CD4-positive, alpha-beta T cell treated with Interleukin-17A for 1 hour (primary cell): Measurements from ENCODE around the gene CADM1.

Source experiments
- DNase-seq: peaks from one replicate; pipeline ENCODE4 v3.0.0-alpha.2; 2020

CADM1 gene

DNA sequence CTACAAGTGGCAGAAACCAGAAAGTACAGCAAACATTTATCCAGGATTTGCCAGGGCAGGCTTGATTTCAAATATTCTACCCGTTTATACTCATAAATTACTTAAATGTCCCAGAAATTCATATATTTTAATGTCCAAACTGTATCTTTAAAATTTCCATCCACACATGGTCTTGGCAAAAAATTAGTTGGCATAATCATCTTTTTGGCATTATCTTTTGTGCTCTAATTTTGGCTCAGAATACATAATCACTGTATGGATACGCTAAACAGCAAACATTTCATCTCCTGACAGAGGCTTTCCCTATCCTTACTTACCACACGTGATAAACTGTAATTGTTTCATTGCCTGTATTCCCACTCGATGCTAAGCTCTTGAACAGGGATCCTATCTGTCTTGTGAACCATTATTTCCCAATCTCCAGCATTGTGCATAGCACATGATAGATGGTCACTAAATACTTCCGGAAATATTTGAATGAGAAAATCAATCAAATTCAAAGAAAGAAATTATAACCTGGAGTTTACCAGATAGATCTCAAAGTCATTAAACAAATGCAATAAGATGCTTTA is 64.2 kb downstream of the CADM1 start:
- no peak for DNase-seq

GRCh38 chr11:115439385-115439784 is 64.8 kb downstream of the CADM1 start:
- no peak for DNase-seq

GRCh38 chr11:115437902-115438575 is 66.2 kb downstream of the CADM1 start:
- no peak for DNase-seq

- DNase-seq: no peak
Observed at GRCh38 chr11:115430345-115430744, 73.9 kb downstream of the CADM1 start.

- no peak for DNase-seq
Observed at GRCh38 chr11:115428306-115428705, 75.9 kb downstream of the CADM1 start.

DNA sequence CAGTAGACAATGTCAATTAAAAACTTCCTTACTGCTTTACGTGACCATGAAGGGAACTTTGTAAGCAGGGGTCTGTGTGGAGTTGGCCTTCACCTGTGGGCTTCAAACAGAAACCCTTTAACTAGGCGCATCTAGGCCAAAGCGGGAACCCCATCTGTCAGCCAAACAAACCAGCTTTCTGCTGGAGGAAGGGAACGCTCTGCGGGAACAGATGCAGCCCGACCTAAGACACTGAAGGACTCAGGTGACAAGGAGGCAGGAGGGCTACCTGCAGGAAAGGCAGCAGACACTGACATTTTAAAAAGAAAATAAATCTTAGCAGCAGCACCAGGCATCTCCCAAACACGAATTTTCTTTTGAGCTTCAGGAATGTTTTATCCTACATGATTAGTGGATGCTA is 78.4 kb downstream of the CADM1 start:
- no peak for DNase-seq

- no peak for DNase-seq
Observed at GRCh38 chr11:115425250-115425649, 79.0 kb downstream of the CADM1 start.

DNA sequence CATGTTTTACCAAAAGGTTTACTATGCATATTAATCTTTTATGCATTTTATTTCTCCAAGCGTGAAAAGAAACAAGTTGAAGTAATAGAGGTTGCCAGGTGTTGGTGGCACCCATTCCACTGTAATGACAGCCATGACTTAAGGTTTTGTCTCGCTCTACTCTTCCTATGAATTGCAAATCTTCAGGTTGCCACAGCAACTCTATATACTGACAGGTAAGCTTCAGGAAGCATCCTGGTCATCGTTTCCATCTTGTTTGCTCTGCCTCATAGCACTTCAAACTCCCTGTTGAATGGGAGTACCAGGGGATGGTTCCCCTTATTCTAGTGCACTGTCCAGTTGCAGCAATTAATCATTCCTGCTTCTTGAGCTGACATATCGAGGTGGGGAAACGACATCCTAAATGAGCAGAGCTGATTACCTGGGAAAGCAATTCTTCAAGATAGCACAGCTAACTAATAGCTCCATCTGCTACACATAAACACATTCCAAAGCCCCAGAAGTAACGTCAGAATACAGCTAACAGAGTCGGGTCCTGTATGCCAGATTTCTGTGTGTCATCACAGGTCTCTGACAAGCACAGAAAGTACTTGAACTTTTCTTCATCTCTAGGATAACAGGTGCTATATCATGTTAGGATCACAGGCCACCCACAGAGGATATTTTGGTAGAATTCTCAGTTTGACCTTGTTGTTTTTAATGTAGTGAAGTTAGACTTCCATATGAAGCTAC is 80.3 kb downstream of the CADM1 start:
- no peak for DNase-seq

DNA sequence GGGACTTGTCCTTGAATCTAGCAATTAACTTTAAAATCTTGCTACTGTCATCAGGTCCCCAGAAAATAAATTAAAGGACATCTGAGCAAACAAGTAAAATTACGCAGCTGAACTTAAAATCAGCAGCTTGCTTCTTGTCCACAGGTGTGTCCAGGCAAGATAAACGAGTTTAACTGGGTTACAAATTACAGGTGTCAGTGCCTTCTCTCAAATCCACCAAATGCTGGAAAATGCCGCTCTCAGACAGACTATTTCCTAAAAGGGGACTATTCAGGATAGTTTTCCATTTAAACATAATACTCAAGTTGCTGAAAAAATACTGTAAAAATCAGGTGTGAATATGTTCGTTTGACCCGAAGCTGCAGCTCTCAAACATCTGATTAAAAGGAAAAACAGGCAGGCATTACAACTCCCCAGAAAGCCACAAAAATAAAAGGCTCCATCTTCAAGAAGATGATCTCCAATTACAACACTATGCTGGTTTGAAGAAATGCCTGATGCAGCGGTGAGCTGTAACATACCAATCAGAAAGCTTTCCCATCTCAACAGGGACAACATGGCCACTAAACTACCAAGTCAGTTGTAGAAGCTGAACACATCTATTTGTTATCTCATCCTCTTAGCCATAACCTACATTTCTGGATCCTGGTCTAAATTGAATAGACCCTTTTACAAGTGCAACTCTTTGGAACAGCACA is 82.1 kb downstream of the CADM1 start:
- DNase-seq: no peak

- no peak for DNase-seq
Observed at GRCh38 chr11:115421352-115421991, 82.7 kb downstream of the CADM1 start.

DNA sequence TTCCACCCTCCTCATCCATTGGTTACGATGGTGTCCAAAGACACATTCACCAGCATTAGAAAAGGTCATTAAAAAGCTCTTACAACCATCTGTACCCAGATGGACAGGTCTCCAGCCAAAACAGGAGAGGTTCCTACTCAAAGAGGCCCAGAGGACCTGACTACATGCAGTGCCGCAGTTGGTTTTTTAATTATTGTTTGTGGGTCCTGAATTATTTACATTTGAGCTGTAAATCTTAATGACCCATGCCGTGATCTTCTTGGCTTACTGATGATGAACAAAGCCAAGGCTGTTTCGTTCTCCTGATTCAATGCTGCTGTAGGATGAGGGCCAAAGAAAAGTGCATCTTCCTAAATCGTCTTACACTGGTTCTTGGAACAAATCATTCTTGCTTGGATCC is 83.7 kb downstream of the CADM1 start:
- no peak for DNase-seq

GRCh38 chr11:115418626-115419025 is 85.6 kb downstream of the CADM1 start:
- no peak for DNase-seq

DNA sequence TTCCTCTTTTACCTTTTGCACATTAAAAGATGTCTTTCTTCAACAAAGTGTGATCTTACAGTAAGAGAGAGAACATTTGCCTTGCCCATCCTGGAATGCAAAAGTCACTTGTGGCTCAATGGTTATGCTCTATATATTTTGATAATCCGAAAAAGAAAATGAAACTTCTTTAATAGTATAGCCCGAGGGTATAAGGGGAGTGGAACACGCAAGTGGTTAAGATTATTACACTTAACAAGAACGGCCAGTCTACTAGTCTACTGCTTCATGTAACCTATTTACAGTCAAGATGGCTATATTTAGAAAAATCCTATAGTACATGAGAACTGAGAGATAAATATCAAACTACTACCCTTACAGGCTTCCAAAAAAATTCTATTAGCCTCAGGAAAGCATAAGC is 86.1 kb downstream of the CADM1 start:
- DNase-seq: no peak

DNA sequence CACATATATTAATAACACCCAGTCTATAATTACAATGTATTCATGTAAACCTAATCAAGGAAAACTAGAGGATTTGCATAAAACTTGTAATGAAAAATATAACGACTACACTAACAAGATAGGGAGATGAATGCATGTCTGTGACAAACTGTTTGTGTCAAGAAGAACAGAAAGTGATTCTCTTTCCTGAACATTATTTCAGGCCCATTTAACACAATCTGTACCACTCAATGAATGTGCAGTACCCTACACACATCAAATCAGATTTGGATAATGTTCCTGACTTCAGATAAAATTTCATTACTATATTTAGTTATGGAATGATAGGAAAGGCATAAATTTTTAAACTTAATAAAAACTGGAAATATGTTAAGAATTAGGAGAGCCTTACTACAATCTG is 93.1 kb downstream of the CADM1 start:
- DNase-seq: no peak

DNA sequence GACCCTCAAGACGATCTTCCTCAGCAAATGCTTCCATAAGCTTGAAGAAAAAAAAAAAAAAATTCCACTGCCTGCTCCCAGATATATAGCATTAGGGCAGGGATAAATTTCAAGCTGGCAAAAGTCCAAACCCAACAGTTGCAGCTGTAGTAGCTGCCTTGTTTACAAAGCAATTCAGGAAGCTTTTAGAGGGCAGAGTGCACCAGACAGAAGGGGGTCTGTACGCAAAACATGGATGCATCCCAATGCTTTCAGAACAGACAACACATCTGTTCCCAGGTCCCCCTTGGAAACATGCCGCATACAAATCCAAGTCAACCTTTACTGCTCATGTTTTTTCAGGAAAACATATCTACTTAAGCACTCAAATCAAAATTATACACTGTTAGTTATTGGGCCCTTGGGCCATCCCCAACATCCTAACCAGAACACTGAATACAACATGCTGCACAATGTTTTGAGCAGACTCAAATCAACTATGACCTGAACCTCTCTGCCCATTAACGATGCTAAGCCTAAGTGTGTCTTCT is 94.5 kb downstream of the CADM1 start:
- DNase-seq: no peak

GRCh38 chr11:115409116-115409670 is 95.0 kb downstream of the CADM1 start:
- no peak for DNase-seq

DNA sequence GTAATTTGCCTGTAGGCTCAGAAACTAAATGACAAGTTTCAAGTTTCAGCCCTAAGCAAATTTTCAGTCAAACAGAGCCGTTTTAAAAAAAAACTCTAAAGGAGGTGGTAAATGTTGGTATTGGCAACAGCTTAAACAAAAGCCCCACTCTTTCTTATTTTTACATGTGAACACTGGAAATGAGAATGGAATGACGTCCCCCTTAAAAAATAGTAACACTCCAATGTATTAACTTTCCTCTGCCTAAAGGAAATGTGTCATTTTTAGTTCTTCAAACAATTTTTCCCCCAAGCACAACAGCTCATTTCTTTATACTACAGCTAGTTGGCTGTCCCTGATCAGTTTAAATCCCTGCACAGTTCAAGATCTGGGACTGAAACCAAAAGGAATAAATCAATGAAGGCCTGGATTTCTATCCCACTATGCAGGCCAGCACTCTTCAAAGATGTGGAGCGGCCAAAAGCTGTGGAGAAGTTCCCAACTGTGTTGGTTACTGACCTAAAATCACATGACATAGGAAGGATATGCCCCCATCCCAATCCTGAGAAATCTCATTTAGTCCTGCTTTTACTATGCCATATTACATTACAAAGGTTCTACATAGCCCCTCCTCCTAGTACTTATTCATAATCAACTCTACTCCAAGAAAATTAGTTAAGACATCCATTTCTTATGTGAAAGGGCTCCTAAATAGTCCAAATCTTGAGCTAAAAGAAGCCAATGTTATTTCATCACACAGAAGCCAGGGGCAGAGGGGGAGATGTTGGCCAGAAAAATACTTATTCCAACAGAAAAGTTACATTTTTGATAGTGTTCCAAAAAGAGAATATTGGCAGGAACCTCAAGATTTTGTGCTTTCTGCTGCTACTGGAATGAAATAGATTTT is 95.9 kb downstream of the CADM1 start:
- DNase-seq: no peak

GRCh38 chr11:115407496-115407895 is 96.7 kb downstream of the CADM1 start:
- no peak for DNase-seq

GRCh38 chr11:115406404-115406803 is 97.8 kb downstream of the CADM1 start:
- DNase-seq: no peak

GRCh38 chr11:115398333-115399080 is 105.7 kb downstream of the CADM1 start:
- no peak for DNase-seq

DNA sequence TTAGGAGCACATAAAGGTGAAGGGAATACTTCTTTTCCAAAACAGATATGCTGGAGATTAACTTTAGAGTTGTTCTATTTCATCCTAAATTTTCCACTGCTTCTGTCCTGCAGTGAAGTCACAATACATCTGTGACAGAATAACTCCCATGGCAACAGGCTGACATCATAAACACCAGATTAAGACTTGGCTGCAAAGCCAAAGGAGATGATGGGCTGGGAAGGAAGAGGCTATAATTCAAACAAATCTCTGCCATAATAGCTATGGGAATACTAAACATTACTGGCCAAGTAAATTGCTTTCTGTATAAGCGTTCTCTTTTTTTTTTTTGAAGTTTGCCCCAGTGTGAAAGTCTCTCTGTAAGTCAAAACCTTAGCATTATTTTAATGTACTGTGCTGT is 107.7 kb downstream of the CADM1 start:
- no peak for DNase-seq
